ENCODE measurements around the gene DCD.

The DCD gene

GRCh38 chr12:54605138-54605970 lies 42.8 kb downstream of the DCD start:
- no peak for DNase-seq (ENCODE audit: low spot score)
- no peak for TF ChIP-seq CTCF (IDR thresholded peaks at IDR 0.05; ENCODE audit: extremely low read depth, missing control alignments)

- DNase-seq (ENCODE audit: low spot score), result no peak
- no peak for TF ChIP-seq CTCF (IDR thresholded peaks at IDR 0.05; ENCODE audit: extremely low read depth, missing control alignments)
These were observed 43.7 kb downstream of the DCD start for GRCh38 chr12:54604436-54604835.

GRCh38 chr12:54603872-54604271 lies 44.3 kb downstream of the DCD start:
- no peak for TF ChIP-seq CTCF (IDR thresholded peaks at IDR 0.05; ENCODE audit: extremely low read depth, missing control alignments)
- no peak for DNase-seq (ENCODE audit: low spot score)

- peak; percentile 79 for DNase-seq (ENCODE audit: low spot score)
- TF ChIP-seq CTCF (IDR thresholded peaks at IDR 0.05; ENCODE audit: extremely low read depth, missing control alignments), result peak; percentile 81
These were observed 44.9 kb downstream of the DCD start for GRCh38 chr12:54603173-54603814.

- TF ChIP-seq CTCF (IDR thresholded peaks at IDR 0.05; ENCODE audit: extremely low read depth, missing control alignments), result no peak
- DNase-seq (ENCODE audit: low spot score), result no peak
These were observed 45.5 kb downstream of the DCD start for GRCh38 chr12:54602661-54603060.

GRCh38 chr12:54601841-54602240 lies 46.3 kb downstream of the DCD start:
- no peak for TF ChIP-seq CTCF (IDR thresholded peaks at IDR 0.05; ENCODE audit: extremely low read depth, missing control alignments)
- no peak for DNase-seq (ENCODE audit: low spot score)

GRCh38 chr12:54598970-54599369 lies 49.2 kb downstream of the DCD start:
- no peak for TF ChIP-seq CTCF (IDR thresholded peaks at IDR 0.05; ENCODE audit: extremely low read depth, missing control alignments)
- no peak for DNase-seq (ENCODE audit: low spot score)

Measured in GM20000 (cell line).